HG03135 (cell line): ENCODE results near the gene KRTAP20-2.

Experiments used
- ATAC-seq: cut with Tn5 transposase; IDR thresholded peaks from one replicate; pipeline ENCODE4 v1.9.1; 2021; ENCODE audit warnings: mild to moderate bottlenecking, moderate library complexity; ENCODE audit not compliant: unreplicated experiment

KRTAP20-2 gene

DNA sequence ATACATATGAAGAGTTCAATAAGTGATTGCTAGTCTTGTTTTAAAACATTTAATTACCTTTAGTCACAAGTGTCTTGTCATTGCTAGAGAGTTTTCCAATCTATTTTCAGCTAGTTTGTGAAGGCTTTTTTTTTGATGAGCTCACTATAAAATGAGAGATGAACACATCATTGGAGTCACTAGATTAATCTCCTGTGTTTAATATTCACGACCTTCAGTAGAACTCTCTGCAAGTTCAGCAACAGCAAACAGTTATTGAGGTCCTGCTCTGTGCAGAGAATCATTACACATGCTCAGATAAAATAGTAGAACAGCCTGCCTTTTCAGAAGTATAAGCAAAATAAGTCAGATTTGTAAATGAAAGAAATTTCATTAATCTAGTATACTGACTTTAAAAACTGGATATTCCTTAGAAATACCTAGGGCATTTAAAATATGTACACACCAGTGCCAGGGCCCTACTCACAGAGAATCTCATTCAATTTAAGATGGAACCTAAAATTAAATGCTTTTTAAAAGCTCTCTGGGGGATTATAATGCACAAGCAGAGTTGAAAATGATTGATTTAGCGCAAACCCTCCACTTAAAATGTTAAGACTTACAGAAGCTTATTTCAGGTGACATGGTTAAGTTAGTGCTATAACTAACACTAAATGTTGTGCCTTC lies 38.1 kb downstream of the KRTAP20-2 start:
- no peak for ATAC-seq

DNA sequence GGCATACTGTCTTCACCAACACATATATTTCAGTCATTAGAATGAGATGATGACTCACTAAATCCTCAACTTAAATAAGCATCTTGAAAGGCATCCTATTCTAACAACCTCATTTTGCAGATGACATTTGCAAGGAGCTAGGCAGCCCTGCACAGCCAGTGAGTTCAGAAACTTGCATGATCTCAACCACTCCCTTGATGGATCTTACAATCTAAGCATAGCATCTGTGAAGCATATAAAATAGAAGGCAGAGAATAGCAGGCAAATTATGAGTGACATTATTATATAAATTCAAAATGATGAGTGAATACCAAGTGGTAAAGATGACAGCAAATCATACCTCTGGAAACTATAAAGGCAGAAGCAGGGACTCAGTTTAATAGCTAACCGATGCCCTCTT lies 39.3 kb downstream of the KRTAP20-2 start:
- no peak for ATAC-seq

DNA sequence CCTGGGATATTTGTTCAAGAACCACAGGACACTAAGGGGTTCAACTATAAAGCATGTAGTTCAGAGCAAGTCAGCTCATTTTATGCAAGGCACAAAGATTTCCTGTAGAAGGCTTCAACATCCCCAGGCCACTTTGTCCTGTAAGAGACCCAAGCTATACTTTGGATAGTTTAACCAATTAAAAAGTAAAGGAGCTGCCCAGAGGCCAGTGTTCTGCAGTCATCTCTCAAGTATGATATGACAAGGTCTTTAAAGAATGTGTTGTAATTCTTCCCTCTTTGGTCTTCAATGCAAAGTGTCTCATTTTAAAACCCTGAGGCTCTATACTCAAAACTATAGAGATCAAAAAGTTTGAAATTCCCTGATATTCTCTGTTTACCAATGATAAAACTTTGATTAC lies 41.7 kb downstream of the KRTAP20-2 start:
- no peak for ATAC-seq

DNA sequence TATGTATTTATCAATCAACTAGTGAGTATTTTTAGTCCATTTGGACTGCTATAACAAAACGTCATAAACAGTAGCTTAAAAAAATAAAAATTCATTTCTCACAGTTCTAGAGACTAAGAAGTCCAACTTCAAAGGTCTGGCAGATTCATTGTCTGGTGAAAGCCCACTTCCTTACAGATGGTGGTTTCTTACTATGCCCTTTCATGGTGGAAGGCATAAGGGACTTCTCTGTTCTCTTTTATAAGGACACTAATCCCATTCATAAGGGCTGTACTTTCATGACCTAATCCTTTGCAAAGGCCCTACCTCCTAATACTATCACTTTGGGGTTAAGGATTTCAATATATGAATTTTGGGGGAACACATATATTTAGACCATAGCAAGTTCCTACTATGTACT lies 45.6 kb downstream of the KRTAP20-2 start:
- no peak for ATAC-seq

DNA sequence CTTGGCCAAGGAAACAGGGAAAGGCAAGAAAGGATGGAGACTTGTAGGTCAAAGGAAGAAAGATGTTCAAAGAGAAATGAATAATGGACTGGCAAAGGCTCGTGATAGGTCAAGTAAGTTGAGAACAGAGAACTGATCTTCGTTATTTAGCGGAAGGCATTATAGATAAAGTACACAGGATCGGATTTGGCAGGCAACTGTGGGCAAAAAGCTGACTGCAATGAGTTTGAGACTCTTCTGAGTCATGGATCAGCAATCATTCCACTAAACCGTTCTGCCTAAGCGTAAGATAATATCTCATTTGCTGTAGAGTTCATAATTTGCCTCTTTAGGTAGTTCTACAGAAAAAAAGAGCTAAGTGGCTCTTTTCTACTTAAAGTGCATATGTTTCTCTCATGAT lies 49.5 kb downstream of the KRTAP20-2 start:
- ATAC-seq = no peak
